Endometrial microvascular endothelial cells (primary cell): ENCODE measurements around the gene RAB25. TPM values are rescaled to one million over a fixed set of nuclear protein-coding genes. Genes with fewer than 3 reads are reported as not detected.
"Not testable (repeated sequence)": the region's sequence is repeated elsewhere in the genome, so short reads cannot be mapped to it uniquely, and the experiment has no call there.

Experiments
- in situ Hi-C: cut with HindIII; loops from 2 replicates; pipeline ENCODE4 v1.10.0; 2017; ENCODE audit warnings: low sequenced_read_pairs, low pct_unique_long_range_greater_than_20kb; ENCODE audit errors: inconsistent ontology term
- total RNA-seq: library from RNA; depleted of rRNA; stranded (reverse); fragments of >200 nt; gene quantifications from one replicate; pipeline ENCODE4 v1.2.3, GENCODE V29; 2015; ENCODE audit errors: inconsistent ontology term

RAB25 gene
- total RNA-seq, 1 donor from 2014 or later, result not detected

GRCh38 chr1:156112276-156113137 is 51.5 kb downstream of the RAB25 start:
- in situ Hi-C loops, result no loop called here

- in situ Hi-C loops, result no loop called here
Measured at GRCh38 chr1:156113282-156113950, 52.5 kb downstream of the RAB25 start.

- in situ Hi-C loops, result no loop called here
Measured at GRCh38 chr1:156114101-156114918, 53.4 kb downstream of the RAB25 start, which contains the start of gene LMNA. Gene LMNA (plus strand): TSS chr1:156114711. CDS start chr1:156114919, 208 bp downstream.

GRCh38 chr1:156114919-156115513 is 54.1 kb downstream of the RAB25 start:
- in situ Hi-C loops, result no loop called here

- in situ Hi-C loops, result no loop called here
Measured at GRCh38 chr1:156115514-156116374, 54.8 kb downstream of the RAB25 start.

GRCh38 chr1:156116731-156117130 is 55.8 kb downstream of the RAB25 start:
- in situ Hi-C loops, result not testable (repeated sequence)

GRCh38 chr1:156117414-156118176 is 56.6 kb downstream of the RAB25 start:
- in situ Hi-C loops, result no loop called here

GRCh38 chr1:156118177-156118868 is 57.4 kb downstream of the RAB25 start:
- in situ Hi-C loops, result no loop called here

- in situ Hi-C loops, result no loop called here
Measured at GRCh38 chr1:156119503-156120209, 58.7 kb downstream of the RAB25 start.

Other genes with a start within 250 kb of the RAB25 start
- 19.0 TPM for gene GON4L, start 203.9 kb upstream of the RAB25 start, total RNA-seq
- 29.7 TPM for gene SYT11, start 201.6 kb upstream of the RAB25 start, total RNA-seq
- gene RIT1, start 149.8 kb upstream of the RAB25 start, total RNA-seq, result 22.5 TPM
- 26.1 TPM for gene KHDC4, start 126.7 kb upstream of the RAB25 start, total RNA-seq
- gene RXFP4, start 119.5 kb upstream of the RAB25 start, total RNA-seq, result not detected
- 76.7 TPM for gene ARHGEF2, start 82.6 kb upstream of the RAB25 start, total RNA-seq
- 728 TPM for gene SSR2, start 40.2 kb upstream of the RAB25 start, total RNA-seq
- gene UBQLN4, start 7.4 kb upstream of the RAB25 start, total RNA-seq, result 33.7 TPM
- gene LAMTOR2, start 6.4 kb upstream of the RAB25 start, total RNA-seq, result 67.5 TPM
- 3.3 TPM for gene MEX3A, start 21.3 kb downstream of the RAB25 start, total RNA-seq
- 860 TPM for gene LMNA, start 53.6 kb downstream of the RAB25 start, total RNA-seq
- gene SEMA4A, start 92.4 kb downstream of the RAB25 start, total RNA-seq, result 0.09 TPM
- gene SLC25A44, start 132.9 kb downstream of the RAB25 start, total RNA-seq, result 22.6 TPM
- gene PMF1, start 151.8 kb downstream of the RAB25 start, total RNA-seq, result 98.5 TPM
- not detected for gene BGLAP, start 181.0 kb downstream of the RAB25 start, total RNA-seq
- 0.37 TPM for gene PAQR6, start 186.9 kb downstream of the RAB25 start, total RNA-seq
- 69.0 TPM for gene SMG5, start 221.7 kb downstream of the RAB25 start, total RNA-seq
- 0.93 TPM for gene TMEM79, start 223.2 kb downstream of the RAB25 start, total RNA-seq
- gene GLMP, start 234.5 kb downstream of the RAB25 start, total RNA-seq, result 87.4 TPM
- not detected for gene VHLL, start 238.1 kb downstream of the RAB25 start, total RNA-seq